Loucy (cell line): ENCODE measurements around the gene CSNK1G2.

Source experiments
- EZH2phosphoT487 ChIP-seq: fragments of 200-600 bp; IDR thresholded peaks from 2 replicates; pipeline ENCODE4 v1.6.1; 2018; ENCODE audit warnings: antibody characterized with exemption, mild to moderate bottlenecking, moderate library complexity, borderline replicate concordance
- TF ChIP-seq, protein P1 (sequence below): fragments of 200-600 bp; sonication (generic); conservative IDR thresholded peaks from 2 replicates; pipeline ENCODE4 v1.5.1; 2014; ENCODE audit warnings: mild to moderate bottlenecking, antibody characterized with exemption, low read length

DNA sequence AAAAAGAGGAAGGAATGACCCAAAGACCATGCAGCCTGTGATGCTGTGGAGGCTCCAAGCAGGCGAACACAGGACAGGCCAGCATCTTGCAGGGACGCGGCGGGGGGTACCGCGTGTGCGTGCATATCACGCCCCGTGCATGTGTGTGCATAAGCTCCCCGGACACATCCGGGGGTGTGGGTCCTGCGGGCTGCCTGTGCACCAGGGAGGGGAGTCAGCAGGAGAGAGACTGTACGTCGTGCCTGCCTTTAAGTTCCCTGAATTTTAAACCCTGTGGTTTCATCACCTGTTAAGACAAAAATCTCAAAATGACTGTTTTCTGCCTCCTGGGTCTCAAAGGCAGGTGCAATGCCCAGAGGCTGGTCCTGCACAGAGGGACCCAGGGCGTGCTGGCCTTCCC is 19.1 kb upstream of the CSNK1G2 start:
- TF ChIP-seq, protein P1, sequence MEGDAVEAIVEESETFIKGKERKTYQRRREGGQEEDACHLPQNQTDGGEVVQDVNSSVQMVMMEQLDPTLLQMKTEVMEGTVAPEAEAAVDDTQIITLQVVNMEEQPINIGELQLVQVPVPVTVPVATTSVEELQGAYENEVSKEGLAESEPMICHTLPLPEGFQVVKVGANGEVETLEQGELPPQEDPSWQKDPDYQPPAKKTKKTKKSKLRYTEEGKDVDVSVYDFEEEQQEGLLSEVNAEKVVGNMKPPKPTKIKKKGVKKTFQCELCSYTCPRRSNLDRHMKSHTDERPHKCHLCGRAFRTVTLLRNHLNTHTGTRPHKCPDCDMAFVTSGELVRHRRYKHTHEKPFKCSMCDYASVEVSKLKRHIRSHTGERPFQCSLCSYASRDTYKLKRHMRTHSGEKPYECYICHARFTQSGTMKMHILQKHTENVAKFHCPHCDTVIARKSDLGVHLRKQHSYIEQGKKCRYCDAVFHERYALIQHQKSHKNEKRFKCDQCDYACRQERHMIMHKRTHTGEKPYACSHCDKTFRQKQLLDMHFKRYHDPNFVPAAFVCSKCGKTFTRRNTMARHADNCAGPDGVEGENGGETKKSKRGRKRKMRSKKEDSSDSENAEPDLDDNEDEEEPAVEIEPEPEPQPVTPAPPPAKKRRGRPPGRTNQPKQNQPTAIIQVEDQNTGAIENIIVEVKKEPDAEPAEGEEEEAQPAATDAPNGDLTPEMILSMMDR: no peak
- no peak for TF ChIP-seq EZH2phosphoT487
